ENCODE results near the gene CDCA8. TPM values are rescaled to one million over a fixed set of nuclear protein-coding genes. Genes with fewer than 3 reads are reported as not detected.

The CDCA8 gene
- total and polyA plus RNA-seq, 11 donors = 0.12 to 5.0 (median 0.40) TPM; not detected in 1

- Histone ChIP-seq H3K4me1 (no peaks in the 10 kb centered on the region), H3K27ac (no peak overlapping the region), H3K27me3 (peaks cover 0 to 13% (median 0%) of the 10 kb centered on the region in 9 donors), H3K9me3 (no peaks in the 10 kb centered on the region), H3K4me3 (no peak overlapping the region), H3K36me3 (no peaks in the 10 kb centered on the region)
- intact Hi-C loops (cut with DNase I) = no loop called here
- no peak for TF ChIP-seq CTCF (IDR thresholded peaks at IDR 0.05)
- TF ChIP-seq POLR2A (IDR thresholded peaks at IDR 0.05) = no peak
- WGBS, 4 donors = 69 to 82% (median 71%) methylated on average over 5 to 6 of the region's 6 CpGs; no CpG with 5 or more reads in 1 of the 4 donors
- DNase-seq (no peak), ATAC-seq (no peak)
Observed at GRCh38 chr1:37717631-37718030, 25.3 kb downstream of the CDCA8 start.

GRCh38 chr1:37718181-37718900 is 26.0 kb downstream of the CDCA8 start:
- intact Hi-C loops (cut with DNase I) = no loop called here
- H3K36me3 ChIP-seq = no peaks in the 10 kb centered on the region
- H3K4me3 ChIP-seq = no peak overlapping the region
- no peaks in the 10 kb centered on the region for H3K4me1 ChIP-seq
- 81 to 88% (median 84%) methylated on average over 21 to 26 of the region's 26 CpGs for WGBS, 4 donors
- H3K9me3 ChIP-seq = no peaks in the 10 kb centered on the region
- DNase-seq (no peak), ATAC-seq (no peak)
- TF ChIP-seq POLR2A (IDR thresholded peaks at IDR 0.05) (no peak), CTCF (IDR thresholded peaks at IDR 0.05) (no peak)
- peaks cover 0 to 13% (median 0%) of the 10 kb centered on the region in 9 donors for H3K27me3 ChIP-seq
- no peak overlapping the region for H3K27ac ChIP-seq

GRCh38 chr1:37718901-37719571 is 26.7 kb downstream of the CDCA8 start:
- Histone ChIP-seq H3K27me3 (peaks cover 0 to 13% (median 0%) of the 10 kb centered on the region in 9 donors), H3K9me3 (no peaks in the 10 kb centered on the region), H3K27ac (no peak overlapping the region), H3K4me1 (peaks cover 0 to 6% (median 0%) of the 10 kb centered on the region in 12 donors), H3K36me3 (no peaks in the 10 kb centered on the region), H3K4me3 (no peak overlapping the region)
- ATAC-seq (no peak), DNase-seq (no peak)
- WGBS, 4 donors = 88 to 94% (median 91%) methylated on average over 11 to 15 of the region's 15 CpGs
- no peak for TF ChIP-seq CTCF (IDR thresholded peaks at IDR 0.05)
- no peak for TF ChIP-seq POLR2A (IDR thresholded peaks at IDR 0.05)
- intact Hi-C loops (cut with DNase I) = no loop called here

- H3K27me3 ChIP-seq = peaks cover 0 to 15% (median 0%) of the 10 kb centered on the region in 9 donors
- WGBS, 4 donors = 59 to 74% (median 70%) methylated on average over 5 to 13 of the region's 13 CpGs
- no peaks in the 10 kb centered on the region for H3K36me3 ChIP-seq
- DNase-seq = no peak
- intact Hi-C loops (cut with DNase I) = no loop called here
- ATAC-seq = peak in 1 of 4 donors; percentile 56
- TF ChIP-seq POLR2A (IDR thresholded peaks at IDR 0.05) (no peak), CTCF (IDR thresholded peaks at IDR 0.05) (no peak)
- no peak overlapping the region for H3K27ac ChIP-seq
- H3K4me3 ChIP-seq = no peak overlapping the region
- no peaks in the 10 kb centered on the region for H3K9me3 ChIP-seq
- H3K4me1 ChIP-seq = peaks cover 0 to 6% (median 0%) of the 10 kb centered on the region in 12 donors
Observed at GRCh38 chr1:37719572-37720195, 27.4 kb downstream of the CDCA8 start.
